LNCaP clone FGC (cell line): ENCODE data around the gene SH2D3C.

ENCODE experiments used
- DNase-seq: peaks from one replicate; pipeline ENCODE4 v3.0.0-alpha.2; 2011; ENCODE audit warnings: low read depth
- H3K4me3 ChIP-seq: 2 replicates; pipeline ENCODE4 v1.5.1; 2011; ENCODE audit warnings: mild to moderate bottlenecking, low read depth, low read length, control low read depth
- CTCF ChIP-seq: IDR thresholded peaks from 2 replicates; pipeline ENCODE4 v1.5.1; 2012; ENCODE audit warnings: mild to moderate bottlenecking; ENCODE audit not compliant: control insufficient read depth, insufficient read depth; ENCODE audit errors: extremely low read depth

The SH2D3C gene

DNA sequence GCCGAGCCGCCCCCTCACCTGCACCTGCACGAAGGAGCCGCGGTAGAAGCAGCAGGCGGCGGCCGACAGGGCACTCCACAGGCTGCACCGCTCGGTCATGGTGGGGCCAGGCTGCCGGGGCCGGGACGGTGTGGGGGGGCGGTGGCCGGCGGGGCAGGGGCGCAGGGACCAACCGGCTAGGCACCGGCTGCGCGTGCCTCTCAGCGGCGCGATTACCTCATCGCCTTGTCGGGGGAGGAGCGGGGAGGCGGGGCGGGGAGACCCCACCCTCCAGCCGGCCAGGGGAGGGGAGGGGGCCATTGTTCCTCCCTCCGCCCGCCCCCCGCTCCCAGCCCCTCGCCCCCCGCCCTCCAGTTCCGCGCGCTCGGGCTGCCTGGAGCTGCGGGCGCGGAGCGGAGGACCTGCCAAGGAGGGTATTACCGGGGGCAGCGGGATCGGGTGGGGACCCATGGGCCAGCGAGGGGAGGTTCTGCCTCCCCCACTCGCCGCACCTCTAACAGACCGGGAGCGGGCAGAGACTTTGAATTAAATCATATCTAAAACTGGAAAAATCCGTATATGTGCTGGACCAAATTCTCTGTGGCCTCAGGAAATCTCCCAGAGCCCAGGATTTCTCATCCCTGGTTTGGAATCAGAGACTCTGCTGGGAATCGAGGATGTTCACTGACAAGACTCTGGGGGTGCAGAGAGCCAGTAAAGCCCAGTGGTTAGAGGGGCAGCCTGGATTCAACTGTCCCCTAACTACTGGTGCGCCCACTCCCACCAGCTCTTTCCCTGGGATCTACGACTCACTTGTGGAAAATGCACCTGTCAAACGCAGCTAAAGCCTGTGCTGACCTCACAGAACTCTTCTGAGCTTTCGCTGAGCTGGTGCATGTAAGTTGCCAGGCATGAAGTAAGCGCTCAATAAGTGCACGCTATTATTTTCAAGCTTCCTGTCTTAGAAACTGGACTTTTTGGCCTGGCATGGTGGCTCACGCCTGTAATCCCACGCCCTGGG, 23.1 kb downstream of the SH2D3C start:
- H3K4me3 ChIP-seq = no peak overlapping the region
- no peak for TF ChIP-seq CTCF
- DNase-seq = no peak

GRCh38 chr9:127754099-127755060, 24.1 kb downstream of the SH2D3C start:
- DNase-seq = no peak
- H3K4me3 ChIP-seq = no peak overlapping the region

DNA sequence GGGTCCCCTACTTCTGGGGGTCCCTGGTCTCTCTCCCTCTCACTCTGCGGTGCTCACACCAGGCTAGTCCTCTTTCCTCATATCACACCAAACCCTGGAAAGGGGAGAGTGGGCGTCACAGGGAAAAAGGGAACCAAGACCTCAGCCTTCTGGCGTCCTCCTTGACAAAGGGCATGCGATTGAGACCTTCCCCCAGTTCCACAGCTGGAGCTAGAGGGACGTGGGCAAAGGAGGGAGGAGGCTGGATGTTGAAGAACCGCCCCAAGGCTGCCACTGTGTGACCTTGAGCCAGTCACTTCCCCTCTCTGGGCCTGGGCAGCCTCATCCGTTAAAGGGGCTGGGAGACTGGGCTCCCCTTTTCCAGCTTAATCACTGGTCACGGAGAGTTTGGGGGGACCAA, 24.8 kb downstream of the SH2D3C start:
- no peak for DNase-seq
- H3K4me3 ChIP-seq = no peak overlapping the region
- no peak for TF ChIP-seq CTCF

More at GRCh38 chr9:127754099-127755060, 24.1 kb downstream of the SH2D3C start:
- no peak for TF ChIP-seq CTCF

DNA sequence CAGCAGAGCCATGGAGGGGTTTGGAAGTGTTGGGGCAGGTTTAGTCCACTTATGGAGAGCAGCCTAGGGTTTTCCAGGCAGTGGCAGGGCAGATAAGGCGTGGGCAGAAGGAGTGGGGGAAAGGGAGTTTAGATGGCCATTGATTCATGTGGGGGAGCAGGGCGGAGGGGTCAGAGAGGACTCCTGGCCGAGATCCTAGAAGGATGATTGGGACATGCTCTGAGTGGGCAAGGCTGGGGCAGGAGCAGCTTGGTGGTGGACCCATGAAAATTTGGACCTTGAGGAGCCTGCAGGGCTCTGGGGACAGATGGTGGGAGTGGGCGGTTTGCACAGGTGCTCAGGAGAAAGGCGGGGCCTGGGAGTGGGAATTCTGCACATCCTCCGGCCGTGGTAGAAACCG, 25.3 kb downstream of the SH2D3C start:
- no peak overlapping the region for H3K4me3 ChIP-seq
- no peak for DNase-seq
- no peak for TF ChIP-seq CTCF

GRCh38 chr9:127751269-127752054, 27.0 kb downstream of the SH2D3C start:
- TF ChIP-seq CTCF = no peak
- DNase-seq = no peak
- no peak overlapping the region for H3K4me3 ChIP-seq
